PFSK-1 (cell line): ENCODE results near the gene PDE8B.

Source experiments
- FOXP2 ChIP-seq: optimal IDR thresholded peaks from 2 replicates; pipeline ENCODE3; 2011; ENCODE audit warnings: borderline replicate concordance, control low read depth, inconsistent platforms; ENCODE audit not compliant: insufficient read depth; ENCODE audit errors: extremely low read length, extremely low read depth
- POLR2AphosphoS5 ChIP-seq: IDR thresholded peaks from 2 replicates; pipeline ENCODE4 v1.6.1; 2012; ENCODE audit warnings: low read depth, mild to moderate bottlenecking, control low read depth, low read length, moderate library complexity
- SIN3A ChIP-seq: IDR thresholded peaks from 2 replicates; pipeline ENCODE4 v1.6.1; 2012; ENCODE audit warnings: mild to moderate bottlenecking, low read length, moderate library complexity, borderline replicate concordance; ENCODE audit not compliant: insufficient read depth
- TAF1 ChIP-seq: IDR thresholded peaks from 2 replicates; pipeline ENCODE4 v1.6.1; 2012; ENCODE audit warnings: low read length, control low read depth, borderline replicate concordance; ENCODE audit not compliant: insufficient read depth
- TF ChIP-seq, protein P1 (sequence below), 2 experiments: IDR thresholded peaks; 2 replicates each; pipeline versions ENCODE4 v1.6.1 to v1.8.0; 2011 to 2012; ENCODE audit warnings: low read depth in 2 of 2, low read length in 2 of 2, control low read depth in 1 of 2, inconsistent platforms in 1 of 2, mild to moderate bottlenecking in 1 of 2, moderate library complexity in 1 of 2; ENCODE audit not compliant: insufficient read depth in 1 of 2

PDE8B gene

DNA sequence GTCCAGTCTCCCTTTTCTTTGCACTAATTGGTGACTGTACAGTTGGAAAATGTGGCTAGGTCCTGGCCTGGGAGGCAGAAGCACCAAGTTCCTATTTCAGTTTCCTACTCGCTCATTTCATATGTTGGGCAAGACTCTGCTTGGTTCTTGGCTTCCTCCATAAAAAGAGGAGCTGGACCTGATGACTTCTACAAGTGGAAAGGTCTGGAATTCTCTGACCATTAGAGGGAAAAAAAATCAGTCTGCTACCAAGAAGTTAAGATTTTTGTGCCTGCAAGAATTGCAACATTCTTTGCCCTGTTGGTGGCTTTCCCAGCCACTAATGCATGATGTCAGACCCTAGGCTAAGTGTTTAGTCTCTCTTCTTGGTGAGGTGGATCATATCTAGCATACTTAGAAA, 190.2 kb downstream of the PDE8B start:
- TF ChIP-seq, protein P1, sequence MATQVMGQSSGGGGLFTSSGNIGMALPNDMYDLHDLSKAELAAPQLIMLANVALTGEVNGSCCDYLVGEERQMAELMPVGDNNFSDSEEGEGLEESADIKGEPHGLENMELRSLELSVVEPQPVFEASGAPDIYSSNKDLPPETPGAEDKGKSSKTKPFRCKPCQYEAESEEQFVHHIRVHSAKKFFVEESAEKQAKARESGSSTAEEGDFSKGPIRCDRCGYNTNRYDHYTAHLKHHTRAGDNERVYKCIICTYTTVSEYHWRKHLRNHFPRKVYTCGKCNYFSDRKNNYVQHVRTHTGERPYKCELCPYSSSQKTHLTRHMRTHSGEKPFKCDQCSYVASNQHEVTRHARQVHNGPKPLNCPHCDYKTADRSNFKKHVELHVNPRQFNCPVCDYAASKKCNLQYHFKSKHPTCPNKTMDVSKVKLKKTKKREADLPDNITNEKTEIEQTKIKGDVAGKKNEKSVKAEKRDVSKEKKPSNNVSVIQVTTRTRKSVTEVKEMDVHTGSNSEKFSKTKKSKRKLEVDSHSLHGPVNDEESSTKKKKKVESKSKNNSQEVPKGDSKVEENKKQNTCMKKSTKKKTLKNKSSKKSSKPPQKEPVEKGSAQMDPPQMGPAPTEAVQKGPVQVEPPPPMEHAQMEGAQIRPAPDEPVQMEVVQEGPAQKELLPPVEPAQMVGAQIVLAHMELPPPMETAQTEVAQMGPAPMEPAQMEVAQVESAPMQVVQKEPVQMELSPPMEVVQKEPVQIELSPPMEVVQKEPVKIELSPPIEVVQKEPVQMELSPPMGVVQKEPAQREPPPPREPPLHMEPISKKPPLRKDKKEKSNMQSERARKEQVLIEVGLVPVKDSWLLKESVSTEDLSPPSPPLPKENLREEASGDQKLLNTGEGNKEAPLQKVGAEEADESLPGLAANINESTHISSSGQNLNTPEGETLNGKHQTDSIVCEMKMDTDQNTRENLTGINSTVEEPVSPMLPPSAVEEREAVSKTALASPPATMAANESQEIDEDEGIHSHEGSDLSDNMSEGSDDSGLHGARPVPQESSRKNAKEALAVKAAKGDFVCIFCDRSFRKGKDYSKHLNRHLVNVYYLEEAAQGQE (IDR thresholded peaks at IDR 0.05; ENCODE audit: insufficient read depth in 1 of 2, low read depth in 2 of 2, low read length in 2 of 2): no peak
- TF ChIP-seq POLR2AphosphoS5 (no peak), TAF1 (no peak), SIN3A (no peak), FOXP2 (no peak)

DNA sequence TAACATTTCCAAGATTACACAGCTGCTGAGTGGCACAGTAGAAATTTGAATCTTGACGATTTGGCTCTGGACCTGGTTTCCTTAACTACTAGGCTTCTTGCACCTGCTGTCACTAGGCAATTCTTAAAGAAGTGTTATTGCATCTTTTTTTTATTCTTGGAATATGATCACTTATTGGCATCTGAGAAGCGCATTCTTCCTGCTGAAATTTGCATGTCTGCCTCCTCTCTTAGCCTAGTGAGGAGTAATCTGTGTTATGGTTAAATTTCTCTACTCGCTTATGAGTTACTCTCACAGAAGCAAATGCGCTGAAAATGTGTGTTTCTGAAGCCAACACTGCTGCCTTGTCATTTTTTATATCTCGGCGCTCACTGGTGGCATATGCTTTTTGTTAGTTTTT, 192.3 kb downstream of the PDE8B start:
- TF ChIP-seq SIN3A: no peak
- no peak for TF ChIP-seq FOXP2
- no peak for TF ChIP-seq TAF1
- TF ChIP-seq POLR2AphosphoS5: no peak
- TF ChIP-seq, protein P1 (IDR thresholded peaks at IDR 0.05; ENCODE audit: insufficient read depth in 1 of 2, low read depth in 2 of 2, low read length in 2 of 2): no peak

DNA sequence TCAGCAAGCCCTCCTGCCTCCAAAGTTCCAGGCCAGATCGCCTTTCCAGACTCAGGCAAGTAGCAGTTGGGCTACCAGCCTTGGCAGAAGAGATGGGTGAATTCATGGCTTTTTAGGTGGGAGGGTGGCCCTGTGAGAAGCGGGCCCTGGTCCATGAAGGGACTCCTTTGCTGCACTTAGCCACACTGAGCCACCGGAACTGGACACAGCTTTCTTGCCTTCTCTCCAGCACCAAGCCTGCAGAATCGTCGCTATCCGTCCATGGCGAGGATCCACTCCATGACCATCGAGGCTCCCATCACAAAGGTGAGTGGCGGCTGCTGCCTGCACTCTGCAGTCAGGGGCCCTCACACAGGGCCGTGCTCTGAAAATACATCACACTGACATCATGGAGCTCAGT, 196.7 kb downstream of the PDE8B start:
- no peak for TF ChIP-seq SIN3A

DNA sequence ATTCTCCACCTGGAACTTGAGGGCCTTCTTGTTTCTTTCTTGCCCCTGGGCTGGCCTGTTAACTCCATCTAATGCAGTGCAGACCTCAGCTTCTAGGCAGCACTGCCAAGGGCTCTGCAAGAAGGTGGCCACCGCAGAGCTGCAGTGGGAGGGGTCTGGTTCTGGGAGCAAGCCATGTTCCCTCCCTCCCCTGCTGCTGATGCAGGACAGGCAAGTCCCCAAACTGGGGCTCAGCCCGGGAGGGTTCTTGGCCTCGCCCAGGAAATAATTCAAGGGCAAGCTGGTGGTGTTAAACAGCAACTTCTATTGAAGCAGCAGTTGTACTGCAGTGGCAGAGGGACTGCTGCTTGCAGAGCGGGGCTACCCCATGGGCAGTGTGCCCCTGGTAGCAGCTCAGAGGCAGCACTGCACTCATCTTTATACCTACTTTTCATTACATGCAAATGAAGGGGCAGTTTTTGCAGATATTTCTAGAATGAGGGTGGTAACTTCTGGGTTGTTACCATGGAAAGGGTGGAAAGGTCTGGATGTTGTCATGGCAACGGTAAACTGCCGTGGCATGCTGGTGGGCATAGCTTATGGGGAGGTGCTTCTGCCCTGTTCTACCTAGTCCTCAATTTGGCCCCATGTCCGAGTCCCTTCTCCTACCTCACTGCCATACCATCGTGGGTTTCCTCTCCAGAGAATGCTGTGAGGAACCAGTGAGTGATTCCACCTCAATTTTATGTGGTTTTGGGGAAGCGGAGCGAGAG, 199.6 kb downstream of the PDE8B start:
- TF ChIP-seq, protein P1 (IDR thresholded peaks at IDR 0.05; ENCODE audit: insufficient read depth in 1 of 2, low read depth in 2 of 2, low read length in 2 of 2): no peak
- TF ChIP-seq POLR2AphosphoS5: no peak
- TF ChIP-seq TAF1: no peak
- no peak for TF ChIP-seq FOXP2
- no peak for TF ChIP-seq SIN3A

DNA sequence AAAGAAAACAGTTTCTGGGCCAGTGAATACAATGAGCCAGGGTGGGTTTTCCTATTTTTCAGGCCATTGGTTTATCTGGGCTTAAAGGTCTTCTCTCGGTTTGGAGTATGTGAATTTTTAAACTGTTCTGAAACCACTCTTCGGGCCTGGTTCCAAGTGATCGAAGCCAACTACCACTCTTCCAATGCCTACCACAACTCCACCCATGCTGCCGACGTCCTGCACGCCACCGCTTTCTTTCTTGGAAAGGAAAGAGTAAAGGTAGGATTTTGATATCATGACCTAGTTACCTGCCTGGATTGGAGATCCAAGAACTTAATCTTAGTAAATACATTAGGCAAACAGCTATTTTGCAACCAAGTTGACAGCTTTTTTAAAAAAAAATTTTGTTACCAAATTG, 202.6 kb downstream of the PDE8B start:
- no peak for TF ChIP-seq SIN3A
- TF ChIP-seq, protein P1 (IDR thresholded peaks at IDR 0.05; ENCODE audit: insufficient read depth in 1 of 2, low read depth in 2 of 2, low read length in 2 of 2): no peak
- TF ChIP-seq FOXP2: no peak
- no peak for TF ChIP-seq TAF1
- TF ChIP-seq POLR2AphosphoS5: no peak
